Endothelial cell of umbilical vein (primary cell): ENCODE measurements around the gene DOLK. TPM values are rescaled to one million over a fixed set of nuclear protein-coding genes. Genes with fewer than 3 reads are reported as not detected.

Source experiments
- BruUV-seq: library from RNA; stranded (reverse); fragments of 400-500 nt; replicated peaks from 2 replicates; lab custom pipeline; 2021; lab: Mats Ljungman, UMichigan
- CTCF ChIA-PET: fragments of 300-600, 350-600 bp; sonication (Branson Sonifier 250); formaldehyde crosslinking; loops from one replicate; lab custom pipeline; 2021; ENCODE audit warnings: antibody characterized with exemption, inconsistent platforms; lab: Charles Lee
- POLR2A ChIA-PET: fragments of 300-600, 350-600 bp; sonication (Branson Sonifier 250); formaldehyde crosslinking; loops from one replicate; lab custom pipeline; 2021; ENCODE audit warnings: antibody characterized with exemption, inconsistent platforms; lab: Charles Lee
- DNase-seq: peaks from one replicate; pipeline ENCODE4 v3.0.0-alpha.2; 2011; ENCODE audit warnings: low read depth, low spot score
- FAIRE-seq: peaks from 2 replicates; lab custom pipeline; 2011; peaks lifted over from hg19 to GRCh38; lab: Jason Lieb, UNC
- H2AFZ ChIP-seq: 2 replicates; pipeline ENCODE4 v1.6.0; 2012; ENCODE audit warnings: low read depth, low read length, control low read depth, inconsistent platforms
- H3K27ac ChIP-seq: 2 replicates; pipeline ENCODE4 v1.5.1; 2011; ENCODE audit warnings: low read depth, mild to moderate bottlenecking, control low read depth, low read length, moderate library complexity; ENCODE audit not compliant: insufficient read depth
- H3K27me3 ChIP-seq, 2 experiments: 2 replicates each; pipeline versions ENCODE4 v1.6.0 to v1.6.1; 2011; ENCODE audit warnings: low read length in 2 of 2, mixed read lengths in 1 of 2; ENCODE audit not compliant: control insufficient read depth in 2 of 2, insufficient read depth in 2 of 2
- H3K36me3 ChIP-seq, 2 experiments: 2 replicates in 1 of 2; 3 replicates in 1 of 2; pipeline ENCODE4 v1.5.1; 2011; ENCODE audit warnings: low read length in 2 of 2, mild to moderate bottlenecking in 1 of 2, moderate library complexity in 1 of 2; ENCODE audit not compliant: control insufficient read depth in 2 of 2, insufficient read depth in 2 of 2; ENCODE audit errors: extremely low read depth in 1 of 2
- H3K4me1 ChIP-seq: 3 replicates; pipeline ENCODE4 v1.5.1; 2011; ENCODE audit warnings: mild to moderate bottlenecking, low read length; ENCODE audit not compliant: control insufficient read depth, insufficient read depth; ENCODE audit errors: extremely low read depth
- H3K4me2 ChIP-seq: 2 replicates; pipeline ENCODE4 v1.6.1; 2011; ENCODE audit warnings: low read length, control low read depth, mixed read lengths; ENCODE audit not compliant: insufficient read depth
- H3K4me3 ChIP-seq, 3 experiments: fragments of 200-600 bp in 1 of 3; sonication (generic), shearing (Covaris generic) in 1 of 3; replicated peaks in 1 of 3; 2 replicates each; pipeline ENCODE4 v1.5.1; 2011 to 2016; ENCODE audit warnings: control low read depth in 3 of 3, low read length in 3 of 3, mild to moderate bottlenecking in 2 of 3, inconsistent platforms in 1 of 3, low read depth in 1 of 3, moderate library complexity in 1 of 3; ENCODE audit not compliant: insufficient read depth in 1 of 3
- H3K79me2 ChIP-seq: 2 replicates; pipeline ENCODE4 v1.6.0; 2012; ENCODE audit warnings: low read length, inconsistent platforms; ENCODE audit not compliant: control insufficient read depth, insufficient read depth
- H3K9ac ChIP-seq: replicated peaks from 2 replicates; pipeline ENCODE3; 2011; ENCODE audit warnings: low read length, control low read depth; ENCODE audit not compliant: insufficient read depth; ENCODE audit errors: extremely low read depth
- H3K9me1 ChIP-seq: replicated peaks from 3 replicates; pipeline ENCODE4 v1.6.0; 2011; ENCODE audit warnings: mild to moderate bottlenecking, low read length; ENCODE audit not compliant: control insufficient read depth, insufficient read depth; ENCODE audit errors: extremely low read depth
- H3K9me3 ChIP-seq: replicated peaks from 2 replicates; pipeline ENCODE4 v1.5.1; 2012; ENCODE audit warnings: low read length, inconsistent platforms; ENCODE audit not compliant: control insufficient read depth, insufficient read depth
- H4K20me1 ChIP-seq: replicated peaks from 2 replicates; pipeline ENCODE3; 2011; ENCODE audit warnings: mild to moderate bottlenecking, low read length; ENCODE audit not compliant: control insufficient read depth, insufficient read depth; ENCODE audit errors: extremely low read depth
- EZH2 ChIP-seq: IDR thresholded peaks from 2 replicates; pipeline ENCODE4 v1.6.1; 2012; ENCODE audit warnings: borderline replicate concordance, low read depth, mild to moderate bottlenecking, moderate library complexity, low read length, inconsistent platforms; ENCODE audit not compliant: severe bottlenecking
- FOS ChIP-seq: IDR thresholded peaks from 2 replicates; pipeline ENCODE4 v1.6.1; 2011; ENCODE audit warnings: mild to moderate bottlenecking, low read length, moderate library complexity, borderline replicate concordance; ENCODE audit not compliant: insufficient read depth
- GATA2 ChIP-seq: IDR thresholded peaks from 2 replicates; pipeline ENCODE4 v1.7.0; 2011; ENCODE audit warnings: low read depth, mild to moderate bottlenecking, moderate library complexity, mixed read lengths, low read length; ENCODE audit not compliant: insufficient read length, insufficient read depth
- JUN ChIP-seq: IDR thresholded peaks from 2 replicates; pipeline ENCODE4 v1.6.1; 2011; ENCODE audit warnings: borderline replicate concordance, low read depth; ENCODE audit not compliant: insufficient read length, insufficient read depth
- MYC ChIP-seq: IDR thresholded peaks from one replicate; pipeline ENCODE4 v1.6.1; 2011; ENCODE audit warnings: mild to moderate bottlenecking, low read depth, low read length
- POLR2A ChIP-seq: IDR thresholded peaks from 2 replicates; pipeline ENCODE4 v1.6.1; 2012; ENCODE audit warnings: low read depth, mild to moderate bottlenecking, control low read depth, low read length
- POLR2AphosphoS5 ChIP-seq: IDR thresholded peaks from 2 replicates; pipeline ENCODE4 v1.6.1; 2012; ENCODE audit warnings: low read depth, mild to moderate bottlenecking, control low read depth, low read length, moderate library complexity; ENCODE audit not compliant: insufficient read depth
- dilution Hi-C: fragments of 300-500 bp; cut with MboI; formaldehyde crosslinking; loops from one replicate; pipeline ENCODE4 v1.15.0; 2019; ENCODE audit warnings: low sequenced_read_pairs; ENCODE audit not compliant: extremely low pct_ligation_motif_present
- intact Hi-C: fragments of 100-400 bp; cut with micrococcal nuclease; formaldehyde crosslinking; loops from one replicate; pipeline ENCODE4 v1.10.0; 2022
- polyA plus RNA-seq, 4 experiments: library from polyadenylated mRNA; depleted of rRNA in 3 of 4; stranded (reverse) in 3 of 4; unstranded in 1 of 4; fragments of >200 nt; gene quantifications; 2 replicates each; pipeline versions ENCODE4 v1.2.1 to v1.2.3, GENCODE V29; 2011 to 2012; ENCODE audit warnings: missing spikeins in 1 of 4
- total RNA-seq: library from RNA; stranded (reverse); gene quantifications from 2 replicates; pipeline ENCODE4 v1.2.3, GENCODE V29; 2021
- TF ChIP-seq, protein P1 (sequence below), 2 donors: IDR thresholded peaks; 1 replicate in 1 of 2; 2 replicates in 1 of 2; pipeline ENCODE4 v1.5.1; 2011; ENCODE audit warnings: low read length in 2 of 2, mild to moderate bottlenecking in 2 of 2, moderate library complexity in 2 of 2, control low read depth in 1 of 2, inconsistent platforms in 1 of 2, low read depth in 1 of 2; ENCODE audit not compliant: insufficient read depth in 1 of 2; ENCODE audit errors: extremely low read depth in 1 of 2
- TF ChIP-seq, protein P2 (sequence below): IDR thresholded peaks from 2 replicates; pipeline ENCODE4 v1.6.1; 2011; ENCODE audit not compliant: insufficient read depth, insufficient read length

Gene DOLK
- total and polyA plus RNA-seq, 2 donors (not counting 3 experiments of a cell fraction or from before 2014, with no cell fraction given) = 22.3 to 59.8 TPM

DNA sequence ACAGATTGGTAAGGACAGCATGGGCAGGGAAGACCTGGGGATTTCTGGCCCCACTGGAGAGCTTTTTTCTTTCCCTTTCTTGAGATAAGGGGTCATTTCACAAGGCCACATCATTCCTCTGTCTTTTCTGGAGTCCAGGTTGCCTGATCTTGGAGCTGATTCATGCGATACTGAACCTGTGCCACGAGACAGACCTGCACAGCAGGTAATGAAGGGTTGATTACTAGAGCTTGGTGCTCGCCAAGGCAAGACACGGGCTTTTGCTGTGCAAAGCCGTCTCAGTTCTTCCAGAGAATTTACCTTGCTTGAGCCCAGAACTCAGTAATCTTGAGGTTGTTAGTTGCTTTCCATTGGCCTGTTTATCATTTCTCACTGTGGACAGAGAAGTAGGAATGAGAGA, 39.3 kb upstream of the DOLK start:
- FAIRE-seq (no peak), DNase-seq (no peak)
- H3K4me1 ChIP-seq = no peaks in the 10 kb centered on the region
- H3K36me3 ChIP-seq = peaks cover 27 to 31% of the 10 kb centered on the region in 2 experiments
- H3K4me2 ChIP-seq = no peak overlapping the region
- CTCF ChIA-PET = interaction anchor here (0.7 to 1.1 kb wide), 2 partner anchors 19 to 169 kb away, joined by 3 read pairs; partner anchors contain the start of gene ENDOG
- TF ChIP-seq FOS (no peak), MYC (no peak), JUN (no peak), EZH2 (no peak), POLR2A (no peak), GATA2 (no peak), POLR2AphosphoS5 (no peak)
- TF ChIP-seq, protein P1, sequence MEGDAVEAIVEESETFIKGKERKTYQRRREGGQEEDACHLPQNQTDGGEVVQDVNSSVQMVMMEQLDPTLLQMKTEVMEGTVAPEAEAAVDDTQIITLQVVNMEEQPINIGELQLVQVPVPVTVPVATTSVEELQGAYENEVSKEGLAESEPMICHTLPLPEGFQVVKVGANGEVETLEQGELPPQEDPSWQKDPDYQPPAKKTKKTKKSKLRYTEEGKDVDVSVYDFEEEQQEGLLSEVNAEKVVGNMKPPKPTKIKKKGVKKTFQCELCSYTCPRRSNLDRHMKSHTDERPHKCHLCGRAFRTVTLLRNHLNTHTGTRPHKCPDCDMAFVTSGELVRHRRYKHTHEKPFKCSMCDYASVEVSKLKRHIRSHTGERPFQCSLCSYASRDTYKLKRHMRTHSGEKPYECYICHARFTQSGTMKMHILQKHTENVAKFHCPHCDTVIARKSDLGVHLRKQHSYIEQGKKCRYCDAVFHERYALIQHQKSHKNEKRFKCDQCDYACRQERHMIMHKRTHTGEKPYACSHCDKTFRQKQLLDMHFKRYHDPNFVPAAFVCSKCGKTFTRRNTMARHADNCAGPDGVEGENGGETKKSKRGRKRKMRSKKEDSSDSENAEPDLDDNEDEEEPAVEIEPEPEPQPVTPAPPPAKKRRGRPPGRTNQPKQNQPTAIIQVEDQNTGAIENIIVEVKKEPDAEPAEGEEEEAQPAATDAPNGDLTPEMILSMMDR (IDR thresholded peaks at IDR 0.05; ENCODE audit: extremely low read depth in 1 of 2, insufficient read depth in 1 of 2, low read depth in 1 of 2, low read length in 2 of 2) = no peak
- TF ChIP-seq, protein P2, sequence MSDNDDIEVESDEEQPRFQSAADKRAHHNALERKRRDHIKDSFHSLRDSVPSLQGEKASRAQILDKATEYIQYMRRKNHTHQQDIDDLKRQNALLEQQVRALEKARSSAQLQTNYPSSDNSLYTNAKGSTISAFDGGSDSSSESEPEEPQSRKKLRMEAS = no peak
- intact Hi-C loops (no loop called here), dilution Hi-C loops (no loop called here)
- H4K20me1 ChIP-seq = no peaks in the 10 kb centered on the region
- no peak overlapping the region for H3K27ac ChIP-seq
- H3K27me3 ChIP-seq = no peaks in the 10 kb centered on the region
- no peaks in the 10 kb centered on the region for H3K9me1 ChIP-seq
- no peaks in the 10 kb centered on the region for H3K9me3 ChIP-seq
- no peaks in the 10 kb centered on the region for H3K79me2 ChIP-seq
- H2AFZ ChIP-seq = no peak overlapping the region
- BruUV-seq = no TSS peak
- POLR2A ChIA-PET = no interaction called here
- H3K9ac ChIP-seq = no peak overlapping the region
- no peak overlapping the region for H3K4me3 ChIP-seq
